SK-N-SH (cell line): ENCODE results near the gene ANTKMT. TPM values are rescaled to one million over a fixed set of nuclear protein-coding genes. Genes with fewer than 3 reads are reported as not detected.

Source experiments
- CTCF ChIA-PET: fragments of 300-600, 350-600 bp; formaldehyde crosslinking; extraction: SDS; loops from one replicate; lab custom pipeline; 2021; lab: Yijun Ruan, JAX
- POLR2A ChIA-PET: fragments of 350-600 bp; sonication (Branson Sonifier 250); formaldehyde crosslinking; extraction: SDS; loops from one replicate; lab custom pipeline; 2020; ENCODE audit warnings: antibody characterized with exemption, inconsistent platforms; lab: Yijun Ruan, JAX
- DNase-seq: peaks from one replicate; pipeline ENCODE4 v3.0.0; 2012
- H2AFZ ChIP-seq: fragments of 200-600 bp; sonication (generic); 2 replicates; pipeline ENCODE4 v1.8.1; 2016; ENCODE audit warnings: antibody characterized with exemption, mild to moderate bottlenecking, low read depth
- H3F3A ChIP-seq: fragments of 200-600 bp; sonication (generic); replicated peaks from 2 replicates; pipeline ENCODE3; 2016; ENCODE audit warnings: antibody characterized with exemption, mild to moderate bottlenecking; ENCODE audit not compliant: insufficient read depth
- H3K27ac ChIP-seq, 2 experiments: fragments of 200-500 bp in 1 of 2; fragments of 200-600 bp in 1 of 2; sonication (Bioruptor generic) in 1 of 2; sonication (generic), shearing (Covaris generic) in 1 of 2; 2 replicates each; pipeline versions ENCODE4 v1.5.1 to v1.6.1; 2014 to 2016; ENCODE audit warnings: low read depth in 2 of 2, inconsistent platforms in 1 of 2, low read length in 1 of 2, mild to moderate bottlenecking in 1 of 2, mixed read lengths in 1 of 2
- H3K27me3 ChIP-seq: fragments of 200-600 bp; sonication (generic), shearing (Covaris generic); 2 replicates; pipeline ENCODE4 v1.6.1; 2016; ENCODE audit warnings: mixed run types; ENCODE audit not compliant: insufficient read depth
- H3K36me3 ChIP-seq, 2 experiments: fragments of 200-500 bp in 1 of 2; fragments of 200-600 bp in 1 of 2; sonication (Bioruptor generic) in 1 of 2; sonication (generic) in 1 of 2; replicated peaks in 1 of 2; 2 replicates each; pipeline versions ENCODE3 to v1.5.1; 2014 to 2016; ENCODE audit warnings: low read length in 1 of 2, mild to moderate bottlenecking in 1 of 2; ENCODE audit not compliant: insufficient read depth in 2 of 2, control insufficient read depth in 1 of 2
- H3K4me1 ChIP-seq, 2 experiments: fragments of 200-500 bp in 1 of 2; fragments of 200-600 bp in 1 of 2; sonication (Bioruptor generic) in 1 of 2; sonication (generic), shearing (Covaris generic) in 1 of 2; 2 replicates each; pipeline versions ENCODE4 v1.5.1 to v1.6.1; 2014 to 2016; ENCODE audit warnings: low read depth in 1 of 2, low read length in 1 of 2, mixed run types in 1 of 2; ENCODE audit not compliant: insufficient read depth in 2 of 2, control insufficient read depth in 1 of 2
- H3K4me2 ChIP-seq: fragments of 200-600 bp; sonication (generic), shearing (Covaris generic); 2 replicates; pipeline ENCODE4 v1.6.1; 2017; ENCODE audit warnings: mixed run types
- H3K4me3 ChIP-seq, 2 experiments: fragments of 200-500 bp in 1 of 2; fragments of 200-600 bp in 1 of 2; sonication (Bioruptor generic) in 1 of 2; sonication (generic), shearing (Covaris generic) in 1 of 2; 2 replicates each; pipeline versions ENCODE4 v1.5.1 to v1.8.1; 2014 to 2016; ENCODE audit warnings: low read depth in 2 of 2, inconsistent platforms in 1 of 2, low read length in 1 of 2, mild to moderate bottlenecking in 1 of 2, mixed read lengths in 1 of 2, moderate library complexity in 1 of 2
- H3K79me2 ChIP-seq: fragments of 200-600 bp; sonication (generic); 2 replicates; pipeline ENCODE4 v1.8.1; 2017; ENCODE audit warnings: mild to moderate bottlenecking; ENCODE audit not compliant: insufficient read depth
- H3K9ac ChIP-seq: fragments of 200-600 bp; sonication (generic); 2 replicates; pipeline ENCODE4 v1.6.1; 2017; ENCODE audit warnings: mixed run types
- H3K9me2 ChIP-seq: fragments of 200-600 bp; sonication (generic); 2 replicates; pipeline ENCODE4 v1.6.1; 2017; ENCODE audit warnings: mixed run types
- H3K9me3 ChIP-seq: fragments of 200-600 bp; sonication (generic); 2 replicates; pipeline ENCODE4 v1.6.1; 2017; ENCODE audit warnings: mixed run types, mild to moderate bottlenecking, moderate library complexity
- H4K20me1 ChIP-seq: fragments of 200-600 bp; sonication (generic); 2 replicates; pipeline ENCODE4 v1.6.1; 2017; ENCODE audit warnings: mild to moderate bottlenecking, mixed run types; ENCODE audit not compliant: insufficient read depth
- ELF1 ChIP-seq: IDR thresholded peaks from 2 replicates; pipeline ENCODE4 v1.4.0; 2012
- FOXJ3 ChIP-seq: sonication (generic); formaldehyde crosslinking; IDR thresholded peaks from 2 replicates; pipeline ENCODE4 v1.5.1; 2020; ENCODE audit warnings: mild to moderate bottlenecking, missing genetic modification reagents
- POLR2AphosphoS5 ChIP-seq: IDR thresholded peaks from 2 replicates; pipeline ENCODE4 v1.6.1; 2012; ENCODE audit warnings: low read depth, low read length
- RFX5 ChIP-seq: IDR thresholded peaks from 2 replicates; pipeline ENCODE4 v1.6.1; 2012; ENCODE audit warnings: mild to moderate bottlenecking, improper control_type of control experiment, low read length
- WGBS: methylation state at CpG from one replicate; pipeline ENCODE4 v1.1.6; 2017; ENCODE audit warnings: low lambda C conversion rate; 5-methylcytosine and 5-hydroxymethylcytosine counted together
- polyA plus RNA-seq, 3 experiments: library from polyadenylated mRNA; depleted of rRNA; stranded (reverse); fragments of >200 nt; gene quantifications; 2 replicates each; pipeline ENCODE4 v1.2.3, GENCODE V29; 2012
- TF ChIP-seq, protein P1 (sequence below): IDR thresholded peaks from 2 replicates; pipeline ENCODE4; 2012
- TF ChIP-seq, protein P2 (sequence below): fragments of 200-600 bp; sonication (generic); IDR thresholded peaks from 2 replicates; pipeline ENCODE4 v1.6.1; 2017; ENCODE audit warnings: antibody characterized with exemption, mild to moderate bottlenecking, moderate library complexity
- TF ChIP-seq, protein P3 (sequence below): IDR thresholded peaks from 2 replicates; pipeline ENCODE4 v1.6.1; 2012; ENCODE audit warnings: mild to moderate bottlenecking, low read depth, low read length, moderate library complexity
- TF ChIP-seq, protein P4 (sequence below): IDR thresholded peaks from 2 replicates; pipeline ENCODE4 v1.4.0; 2012; ENCODE audit warnings: low read depth, borderline replicate concordance

The ANTKMT gene
- polyA plus RNA-seq, 1 of the 3 experiments (the other 2 are of a cell fraction), result 57.4 TPM

DNA sequence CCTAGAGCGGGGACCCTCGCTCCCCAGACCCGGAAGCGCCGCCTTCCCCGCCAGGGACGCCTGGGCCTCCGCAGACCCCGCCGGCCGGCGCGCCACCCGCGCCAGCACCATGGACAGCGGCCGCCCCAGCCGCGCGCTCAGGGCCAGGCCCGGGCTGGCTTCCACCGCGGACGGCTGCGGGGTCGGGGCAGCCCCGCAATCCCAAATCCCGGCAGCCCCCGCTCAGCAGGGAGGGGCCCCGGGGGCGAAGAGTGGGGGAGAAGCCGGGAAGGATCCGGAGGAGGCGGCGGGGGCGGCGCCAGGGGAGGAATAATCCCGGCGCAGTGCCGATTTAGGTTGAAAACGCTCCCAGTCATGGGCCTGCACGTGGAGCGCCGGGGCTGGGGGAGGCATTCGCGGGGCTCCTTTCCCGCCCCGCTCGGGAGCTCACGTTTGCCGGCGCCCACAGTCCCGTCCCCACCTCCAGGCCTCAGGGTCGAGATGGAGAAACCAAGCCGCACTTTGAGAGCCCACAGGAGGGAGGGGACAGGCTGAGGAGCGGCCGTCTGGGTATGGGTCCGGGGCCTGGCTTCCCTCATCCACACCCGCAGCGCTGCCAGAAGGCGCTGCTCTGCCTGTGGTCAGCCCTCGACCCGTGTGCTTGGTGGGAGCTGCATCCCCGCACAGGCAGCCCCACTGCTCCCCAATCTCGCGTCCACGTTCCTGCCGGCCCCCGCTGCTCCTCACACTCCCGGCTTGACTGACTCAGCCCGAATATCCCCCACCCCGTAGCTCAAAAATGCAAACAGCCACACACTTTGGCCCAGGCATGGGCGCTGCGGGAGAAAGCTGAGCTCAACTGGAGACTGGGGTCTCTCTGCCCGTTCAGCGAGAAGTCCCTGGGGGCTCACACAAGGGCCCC lies 20.0 kb upstream of the ANTKMT start:
- Histone ChIP-seq H3K9me2 (no peaks in the 10 kb centered on the region), H3K4me3 (no peak overlapping the region), H4K20me1 (peaks cover 59% of the 10 kb centered on the region), H3K79me2 (peaks cover 67% of the 10 kb centered on the region), H3K4me1 (peaks cover 4 to 12% of the 10 kb centered on the region in 2 experiments; a peak in 1 of 4 replicates), H3K9ac (no peak overlapping the region), H3F3A (no peaks in the 10 kb centered on the region), H3K27ac (no peak overlapping the region), H3K9me3 (no peaks in the 10 kb centered on the region), H3K4me2 (no peak overlapping the region), H3K36me3 (no peaks in the 10 kb centered on the region), H2AFZ (no peak overlapping the region), H3K27me3 (no peaks in the 10 kb centered on the region)
- TF ChIP-seq, protein P1, sequence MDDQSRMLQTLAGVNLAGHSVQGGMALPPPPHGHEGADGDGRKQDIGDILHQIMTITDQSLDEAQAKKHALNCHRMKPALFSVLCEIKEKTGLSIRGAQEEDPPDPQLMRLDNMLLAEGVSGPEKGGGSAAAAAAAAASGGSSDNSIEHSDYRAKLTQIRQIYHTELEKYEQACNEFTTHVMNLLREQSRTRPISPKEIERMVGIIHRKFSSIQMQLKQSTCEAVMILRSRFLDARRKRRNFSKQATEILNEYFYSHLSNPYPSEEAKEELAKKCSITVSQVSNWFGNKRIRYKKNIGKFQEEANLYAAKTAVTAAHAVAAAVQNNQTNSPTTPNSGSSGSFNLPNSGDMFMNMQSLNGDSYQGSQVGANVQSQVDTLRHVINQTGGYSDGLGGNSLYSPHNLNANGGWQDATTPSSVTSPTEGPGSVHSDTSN, result no peak
- TF ChIP-seq, protein P2, sequence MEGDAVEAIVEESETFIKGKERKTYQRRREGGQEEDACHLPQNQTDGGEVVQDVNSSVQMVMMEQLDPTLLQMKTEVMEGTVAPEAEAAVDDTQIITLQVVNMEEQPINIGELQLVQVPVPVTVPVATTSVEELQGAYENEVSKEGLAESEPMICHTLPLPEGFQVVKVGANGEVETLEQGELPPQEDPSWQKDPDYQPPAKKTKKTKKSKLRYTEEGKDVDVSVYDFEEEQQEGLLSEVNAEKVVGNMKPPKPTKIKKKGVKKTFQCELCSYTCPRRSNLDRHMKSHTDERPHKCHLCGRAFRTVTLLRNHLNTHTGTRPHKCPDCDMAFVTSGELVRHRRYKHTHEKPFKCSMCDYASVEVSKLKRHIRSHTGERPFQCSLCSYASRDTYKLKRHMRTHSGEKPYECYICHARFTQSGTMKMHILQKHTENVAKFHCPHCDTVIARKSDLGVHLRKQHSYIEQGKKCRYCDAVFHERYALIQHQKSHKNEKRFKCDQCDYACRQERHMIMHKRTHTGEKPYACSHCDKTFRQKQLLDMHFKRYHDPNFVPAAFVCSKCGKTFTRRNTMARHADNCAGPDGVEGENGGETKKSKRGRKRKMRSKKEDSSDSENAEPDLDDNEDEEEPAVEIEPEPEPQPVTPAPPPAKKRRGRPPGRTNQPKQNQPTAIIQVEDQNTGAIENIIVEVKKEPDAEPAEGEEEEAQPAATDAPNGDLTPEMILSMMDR, result no peak
- TF ChIP-seq, protein P3, sequence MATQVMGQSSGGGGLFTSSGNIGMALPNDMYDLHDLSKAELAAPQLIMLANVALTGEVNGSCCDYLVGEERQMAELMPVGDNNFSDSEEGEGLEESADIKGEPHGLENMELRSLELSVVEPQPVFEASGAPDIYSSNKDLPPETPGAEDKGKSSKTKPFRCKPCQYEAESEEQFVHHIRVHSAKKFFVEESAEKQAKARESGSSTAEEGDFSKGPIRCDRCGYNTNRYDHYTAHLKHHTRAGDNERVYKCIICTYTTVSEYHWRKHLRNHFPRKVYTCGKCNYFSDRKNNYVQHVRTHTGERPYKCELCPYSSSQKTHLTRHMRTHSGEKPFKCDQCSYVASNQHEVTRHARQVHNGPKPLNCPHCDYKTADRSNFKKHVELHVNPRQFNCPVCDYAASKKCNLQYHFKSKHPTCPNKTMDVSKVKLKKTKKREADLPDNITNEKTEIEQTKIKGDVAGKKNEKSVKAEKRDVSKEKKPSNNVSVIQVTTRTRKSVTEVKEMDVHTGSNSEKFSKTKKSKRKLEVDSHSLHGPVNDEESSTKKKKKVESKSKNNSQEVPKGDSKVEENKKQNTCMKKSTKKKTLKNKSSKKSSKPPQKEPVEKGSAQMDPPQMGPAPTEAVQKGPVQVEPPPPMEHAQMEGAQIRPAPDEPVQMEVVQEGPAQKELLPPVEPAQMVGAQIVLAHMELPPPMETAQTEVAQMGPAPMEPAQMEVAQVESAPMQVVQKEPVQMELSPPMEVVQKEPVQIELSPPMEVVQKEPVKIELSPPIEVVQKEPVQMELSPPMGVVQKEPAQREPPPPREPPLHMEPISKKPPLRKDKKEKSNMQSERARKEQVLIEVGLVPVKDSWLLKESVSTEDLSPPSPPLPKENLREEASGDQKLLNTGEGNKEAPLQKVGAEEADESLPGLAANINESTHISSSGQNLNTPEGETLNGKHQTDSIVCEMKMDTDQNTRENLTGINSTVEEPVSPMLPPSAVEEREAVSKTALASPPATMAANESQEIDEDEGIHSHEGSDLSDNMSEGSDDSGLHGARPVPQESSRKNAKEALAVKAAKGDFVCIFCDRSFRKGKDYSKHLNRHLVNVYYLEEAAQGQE, result peak; percentile 91
- TF ChIP-seq, protein P4, sequence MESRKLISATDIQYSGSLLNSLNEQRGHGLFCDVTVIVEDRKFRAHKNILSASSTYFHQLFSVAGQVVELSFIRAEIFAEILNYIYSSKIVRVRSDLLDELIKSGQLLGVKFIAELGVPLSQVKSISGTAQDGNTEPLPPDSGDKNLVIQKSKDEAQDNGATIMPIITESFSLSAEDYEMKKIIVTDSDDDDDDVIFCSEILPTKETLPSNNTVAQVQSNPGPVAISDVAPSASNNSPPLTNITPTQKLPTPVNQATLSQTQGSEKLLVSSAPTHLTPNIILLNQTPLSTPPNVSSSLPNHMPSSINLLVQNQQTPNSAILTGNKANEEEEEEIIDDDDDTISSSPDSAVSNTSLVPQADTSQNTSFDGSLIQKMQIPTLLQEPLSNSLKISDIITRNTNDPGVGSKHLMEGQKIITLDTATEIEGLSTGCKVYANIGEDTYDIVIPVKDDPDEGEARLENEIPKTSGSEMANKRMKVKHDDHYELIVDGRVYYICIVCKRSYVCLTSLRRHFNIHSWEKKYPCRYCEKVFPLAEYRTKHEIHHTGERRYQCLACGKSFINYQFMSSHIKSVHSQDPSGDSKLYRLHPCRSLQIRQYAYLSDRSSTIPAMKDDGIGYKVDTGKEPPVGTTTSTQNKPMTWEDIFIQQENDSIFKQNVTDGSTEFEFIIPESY, result no peak
- TF ChIP-seq ELF1, result no peak
- no peak for TF ChIP-seq POLR2AphosphoS5
- no peak for TF ChIP-seq RFX5
- TF ChIP-seq FOXJ3 (CRISPR knock-in tag), result no peak
- DNase-seq, result no peak
- CTCF ChIA-PET, result interaction anchor here (1.1 kb wide), 2 partner anchors 10 to 356 kb away, joined by 4 read pairs; no protein-coding TSS in a partner anchor
- 85% methylated on average over 20 of the region's 76 CpGs for WGBS
- POLR2A ChIA-PET, result no interaction called here
